SU-DHL-6 (cell line): ENCODE results near the gene CRYBA1.

ENCODE experiments used
- EZH2phosphoT487 ChIP-seq: fragments of 200-600 bp; sonication (generic), shearing (Covaris generic); conservative IDR thresholded peaks from 2 replicates; pipeline ENCODE4 v1.6.1; 2018; ENCODE audit warnings: mild to moderate bottlenecking, antibody characterized with exemption, low read length, moderate library complexity, mixed read lengths
- TF ChIP-seq, protein P1 (sequence below): fragments of 200-600 bp; sonication (generic); IDR thresholded peaks from one replicate; pipeline ENCODE4 v1.5.1; 2017; ENCODE audit warnings: antibody characterized with exemption, mild to moderate bottlenecking, low read length, moderate library complexity; ENCODE audit not compliant: insufficient read depth, poor library complexity, severe bottlenecking

DNA sequence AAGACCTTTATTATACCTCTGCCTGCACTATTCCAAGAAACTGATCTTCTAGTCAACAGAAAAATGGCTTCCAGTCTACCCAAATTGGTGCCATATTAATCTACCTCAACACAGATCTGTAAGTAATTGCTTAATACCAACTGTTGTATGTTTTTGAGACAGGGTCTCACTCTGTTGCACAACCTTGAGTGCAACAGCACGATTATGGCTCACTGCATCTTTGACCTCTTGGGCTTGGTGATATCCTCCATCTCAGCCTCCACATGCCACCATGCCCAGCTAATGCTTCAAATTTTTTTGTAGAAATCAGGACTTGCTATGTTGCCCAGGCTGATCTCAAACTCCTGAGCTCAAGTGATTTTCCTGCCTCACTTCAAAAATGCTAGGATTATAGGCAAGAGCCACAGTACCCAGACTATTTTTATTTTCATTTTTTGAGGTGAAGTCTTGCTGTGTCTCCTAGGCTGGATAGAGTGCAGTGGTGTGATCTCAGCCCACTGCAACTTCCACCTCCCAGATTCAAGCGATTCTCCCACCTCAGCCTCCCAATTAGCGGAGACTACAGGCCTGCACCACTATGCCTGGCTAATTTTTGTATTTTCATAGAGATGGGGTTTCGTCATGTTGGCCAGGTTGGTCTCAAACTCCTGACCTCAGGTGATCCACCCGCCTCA lies 32.9 kb downstream of the CRYBA1 start:
- TF ChIP-seq, protein P1, sequence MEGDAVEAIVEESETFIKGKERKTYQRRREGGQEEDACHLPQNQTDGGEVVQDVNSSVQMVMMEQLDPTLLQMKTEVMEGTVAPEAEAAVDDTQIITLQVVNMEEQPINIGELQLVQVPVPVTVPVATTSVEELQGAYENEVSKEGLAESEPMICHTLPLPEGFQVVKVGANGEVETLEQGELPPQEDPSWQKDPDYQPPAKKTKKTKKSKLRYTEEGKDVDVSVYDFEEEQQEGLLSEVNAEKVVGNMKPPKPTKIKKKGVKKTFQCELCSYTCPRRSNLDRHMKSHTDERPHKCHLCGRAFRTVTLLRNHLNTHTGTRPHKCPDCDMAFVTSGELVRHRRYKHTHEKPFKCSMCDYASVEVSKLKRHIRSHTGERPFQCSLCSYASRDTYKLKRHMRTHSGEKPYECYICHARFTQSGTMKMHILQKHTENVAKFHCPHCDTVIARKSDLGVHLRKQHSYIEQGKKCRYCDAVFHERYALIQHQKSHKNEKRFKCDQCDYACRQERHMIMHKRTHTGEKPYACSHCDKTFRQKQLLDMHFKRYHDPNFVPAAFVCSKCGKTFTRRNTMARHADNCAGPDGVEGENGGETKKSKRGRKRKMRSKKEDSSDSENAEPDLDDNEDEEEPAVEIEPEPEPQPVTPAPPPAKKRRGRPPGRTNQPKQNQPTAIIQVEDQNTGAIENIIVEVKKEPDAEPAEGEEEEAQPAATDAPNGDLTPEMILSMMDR, result no peak
- TF ChIP-seq EZH2phosphoT487, result no peak
